ENCODE data around the gene AMIGO1.

AMIGO1 gene

GRCh38 chr1:109541102-109541501 is 31.6 kb upstream of the AMIGO1 start:
- TF ChIP-seq REST (IDR thresholded peaks at IDR 0.05; ENCODE audit: insufficient read depth in 1 of 2, low read depth in 2 of 2, low read length in 2 of 2), result no peak
- TF ChIP-seq TAF1 (IDR thresholded peaks at IDR 0.05; ENCODE audit: borderline replicate concordance, insufficient read depth, low read length), result no peak
- no peak for TF ChIP-seq FOXP2 (optimal IDR thresholded peaks at IDR 0.05; ENCODE audit: borderline replicate concordance, extremely low read depth, extremely low read length, insufficient read depth)
- TF ChIP-seq POLR2AphosphoS5 (IDR thresholded peaks at IDR 0.05; ENCODE audit: low read depth, low read length), result no peak
- no peak for TF ChIP-seq SIN3A (IDR thresholded peaks at IDR 0.05; ENCODE audit: borderline replicate concordance, insufficient read depth, low read length)

- no peak for TF ChIP-seq REST (IDR thresholded peaks at IDR 0.05; ENCODE audit: insufficient read depth in 1 of 2, low read depth in 2 of 2, low read length in 2 of 2)
- no peak for TF ChIP-seq FOXP2 (optimal IDR thresholded peaks at IDR 0.05; ENCODE audit: borderline replicate concordance, extremely low read depth, extremely low read length, insufficient read depth)
- TF ChIP-seq SIN3A (IDR thresholded peaks at IDR 0.05; ENCODE audit: borderline replicate concordance, insufficient read depth, low read length), result no peak
- TF ChIP-seq POLR2AphosphoS5 (IDR thresholded peaks at IDR 0.05; ENCODE audit: low read depth, low read length), result no peak
- TF ChIP-seq TAF1 (IDR thresholded peaks at IDR 0.05; ENCODE audit: borderline replicate concordance, insufficient read depth, low read length), result no peak
Observed at GRCh38 chr1:109539676-109540075, 30.1 kb upstream of the AMIGO1 start, which contains the start of gene GPR61. GPR61 (plus strand) TSS chr1:109539872; CDS start chr1:109543023, 3,151 bp downstream.

GRCh38 chr1:109538827-109539555 is 29.5 kb upstream of the AMIGO1 start:
- no peak for TF ChIP-seq TAF1 (IDR thresholded peaks at IDR 0.05; ENCODE audit: borderline replicate concordance, insufficient read depth, low read length)
- TF ChIP-seq REST (IDR thresholded peaks at IDR 0.05; ENCODE audit: insufficient read depth in 1 of 2, low read depth in 2 of 2, low read length in 2 of 2), result no peak
- no peak for TF ChIP-seq SIN3A (IDR thresholded peaks at IDR 0.05; ENCODE audit: borderline replicate concordance, insufficient read depth, low read length)
- no peak for TF ChIP-seq FOXP2 (optimal IDR thresholded peaks at IDR 0.05; ENCODE audit: borderline replicate concordance, extremely low read depth, extremely low read length, insufficient read depth)
- TF ChIP-seq POLR2AphosphoS5 (IDR thresholded peaks at IDR 0.05; ENCODE audit: low read depth, low read length), result no peak

GRCh38 chr1:109537450-109538178 is 28.1 kb upstream of the AMIGO1 start:
- TF ChIP-seq TAF1 (IDR thresholded peaks at IDR 0.05; ENCODE audit: borderline replicate concordance, insufficient read depth, low read length), result no peak
- TF ChIP-seq FOXP2 (optimal IDR thresholded peaks at IDR 0.05; ENCODE audit: borderline replicate concordance, extremely low read depth, extremely low read length, insufficient read depth), result no peak
- no peak for TF ChIP-seq POLR2AphosphoS5 (IDR thresholded peaks at IDR 0.05; ENCODE audit: low read depth, low read length)
- TF ChIP-seq SIN3A (IDR thresholded peaks at IDR 0.05; ENCODE audit: borderline replicate concordance, insufficient read depth, low read length), result no peak
- no peak for TF ChIP-seq REST (IDR thresholded peaks at IDR 0.05; ENCODE audit: insufficient read depth in 1 of 2, low read depth in 2 of 2, low read length in 2 of 2)

Data from PFSK-1 (cell line).